ENCODE data around the gene LAG3.

LAG3 gene

DNA sequence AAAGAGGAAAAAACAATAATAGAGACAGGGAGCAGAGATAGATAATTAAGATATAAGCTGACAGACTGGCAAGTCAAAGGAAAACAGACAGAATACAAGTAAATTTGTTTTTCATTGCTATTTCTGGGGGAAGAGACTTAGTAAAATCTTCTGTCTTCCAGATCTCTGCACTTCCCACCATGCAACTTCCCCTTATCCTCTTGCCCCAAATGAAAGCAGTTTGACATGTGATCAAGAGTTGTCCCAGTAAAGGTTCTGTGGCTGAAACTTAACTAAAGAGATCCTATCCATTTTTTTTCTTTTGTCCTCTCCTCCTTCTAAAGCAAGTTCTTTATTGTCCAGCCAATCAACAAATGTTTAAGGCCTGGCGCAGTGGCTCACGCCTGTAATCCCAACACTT is 17.9 kb upstream of the LAG3 start:
- DNase-seq (ENCODE audit: low read depth, low spot score): no peak
- CTCF ChIA-PET: interaction anchor here (0.7 to 10.1 kb wide), 38 partner anchors 8 to 203 kb away, joined by 3 to 304 read pairs (median 8); partner anchors contain the start of genes CD4, CDCA3, COPS7A and GNB3
- POLR2A ChIA-PET: interaction anchor here (0.6 to 3.3 kb wide), 6 partner anchors 9 to 98 kb away, joined by 3 to 78 read pairs (median 7); partner anchors contain the start of genes CDCA3, PTMS, USP5 and ZNF384
- no peak overlapping the region for H3K4me3 ChIP-seq (ENCODE audit: low read depth, low read length)
- TF ChIP-seq, protein P1, sequence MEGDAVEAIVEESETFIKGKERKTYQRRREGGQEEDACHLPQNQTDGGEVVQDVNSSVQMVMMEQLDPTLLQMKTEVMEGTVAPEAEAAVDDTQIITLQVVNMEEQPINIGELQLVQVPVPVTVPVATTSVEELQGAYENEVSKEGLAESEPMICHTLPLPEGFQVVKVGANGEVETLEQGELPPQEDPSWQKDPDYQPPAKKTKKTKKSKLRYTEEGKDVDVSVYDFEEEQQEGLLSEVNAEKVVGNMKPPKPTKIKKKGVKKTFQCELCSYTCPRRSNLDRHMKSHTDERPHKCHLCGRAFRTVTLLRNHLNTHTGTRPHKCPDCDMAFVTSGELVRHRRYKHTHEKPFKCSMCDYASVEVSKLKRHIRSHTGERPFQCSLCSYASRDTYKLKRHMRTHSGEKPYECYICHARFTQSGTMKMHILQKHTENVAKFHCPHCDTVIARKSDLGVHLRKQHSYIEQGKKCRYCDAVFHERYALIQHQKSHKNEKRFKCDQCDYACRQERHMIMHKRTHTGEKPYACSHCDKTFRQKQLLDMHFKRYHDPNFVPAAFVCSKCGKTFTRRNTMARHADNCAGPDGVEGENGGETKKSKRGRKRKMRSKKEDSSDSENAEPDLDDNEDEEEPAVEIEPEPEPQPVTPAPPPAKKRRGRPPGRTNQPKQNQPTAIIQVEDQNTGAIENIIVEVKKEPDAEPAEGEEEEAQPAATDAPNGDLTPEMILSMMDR (IDR thresholded peaks at IDR 0.05; ENCODE audit: insufficient read depth, low read length, missing control alignments): no peak

GRCh38 chr12:6757028-6757690 is 15.2 kb upstream of the LAG3 start:
- POLR2A ChIA-PET: interaction anchor here (1.2 kb wide), 1 partner anchor 9 kb away, joined by 3 read pairs; the partner anchor contains the start of gene PTMS
- TF ChIP-seq, protein P1 (IDR thresholded peaks at IDR 0.05; ENCODE audit: insufficient read depth, low read length, missing control alignments): no peak

DNA sequence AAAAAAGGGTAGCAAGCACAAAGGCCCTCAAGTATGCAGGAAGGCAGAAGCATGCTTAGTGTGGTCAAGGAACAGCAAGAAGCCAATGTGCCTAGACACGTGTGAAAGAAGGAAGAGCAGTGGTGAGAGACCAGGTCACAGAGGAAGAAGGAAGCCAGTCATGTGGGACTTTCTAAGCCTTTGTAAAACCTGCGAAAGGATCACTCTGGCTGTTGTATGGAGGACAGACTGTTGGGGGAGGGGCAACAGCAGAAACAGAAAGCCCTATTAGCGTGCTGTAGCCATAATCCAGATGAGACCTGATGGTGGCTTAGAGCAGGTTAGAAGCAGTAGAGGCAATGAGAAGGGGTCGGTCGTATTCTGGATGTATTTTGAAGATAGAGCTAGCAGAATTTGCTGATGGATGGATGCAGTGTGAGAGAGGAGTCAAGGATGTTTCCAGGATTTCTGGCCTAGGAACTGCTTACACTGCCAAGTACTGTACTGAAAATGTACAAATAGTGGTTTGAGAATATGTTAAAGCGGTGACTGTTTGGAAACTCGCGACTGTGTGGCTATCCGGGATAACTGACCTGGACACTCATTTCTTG is 13.7 kb upstream of the LAG3 start:
- POLR2A ChIA-PET: interaction anchor here (1.2 kb wide), 1 partner anchor 7 kb away, joined by 3 read pairs; the partner anchor contains the start of gene PTMS
- CTCF ChIA-PET: interaction anchor here (1.0 to 4.7 kb wide), 6 partner anchors 8 to 77 kb away, joined by 3 to 37 read pairs (median 8); partner anchors contain the start of genes LAG3 and PTMS
- no peak overlapping the region for H3K4me3 ChIP-seq (ENCODE audit: low read depth, low read length)
- TF ChIP-seq, protein P1 (IDR thresholded peaks at IDR 0.05; ENCODE audit: insufficient read depth, low read length, missing control alignments): no peak
- no peak for DNase-seq (ENCODE audit: low read depth, low spot score)

More at GRCh38 chr12:6757028-6757690, 15.2 kb upstream of the LAG3 start:
- no peak overlapping the region for H3K4me3 ChIP-seq (ENCODE audit: low read depth, low read length)
- CTCF ChIA-PET: interaction anchor here (1.4 to 4.7 kb wide), 3 partner anchors 10 to 68 kb away, joined by 3 to 37 read pairs (median 11); partner anchors contain the start of gene PTMS
- no peak for DNase-seq (ENCODE audit: low read depth, low spot score)

GRCh38 chr12:6759741-6760140 is 12.6 kb upstream of the LAG3 start:
- TF ChIP-seq, protein P1 (IDR thresholded peaks at IDR 0.05; ENCODE audit: insufficient read depth, low read length, missing control alignments): no peak
- ChIA-PET CTCF (interaction anchor here (0.7 to 4.8 kb wide), 9 partner anchors 7 to 78 kb away, joined by 3 to 78 read pairs (median 4); partner anchors contain the start of genes LAG3 and MLF2), POLR2A (no interaction called here)
- no peak overlapping the region for H3K4me3 ChIP-seq (ENCODE audit: low read depth, low read length)
- no peak for DNase-seq (ENCODE audit: low read depth, low spot score)

GRCh38 chr12:6763380-6763779 is 8.9 kb upstream of the LAG3 start:
- POLR2A ChIA-PET: interaction anchor here (0.6 to 1.1 kb wide), 3 partner anchors 10 to 104 kb away, joined by 3 to 5 read pairs (median 3); partner anchors contain the start of genes MLF2 and TPI1
- DNase-seq (ENCODE audit: low read depth, low spot score): no peak
- TF ChIP-seq, protein P1 (IDR thresholded peaks at IDR 0.05; ENCODE audit: insufficient read depth, low read length, missing control alignments): no peak
- CTCF ChIA-PET: interaction anchor here (1.0 to 4.8 kb wide), 4 partner anchors 10 to 62 kb away, joined by 3 to 78 read pairs (median 9); partner anchors contain the start of gene MLF2
- peak overlapping the region; percentile 16 for H3K4me3 ChIP-seq (ENCODE audit: low read depth, low read length)
